Measurements from ENCODE around the gene EXOSC7. TPM values are rescaled to one million over a fixed set of nuclear protein-coding genes. Genes with fewer than 3 reads are reported as not detected.

Gene EXOSC7
- polyA plus RNA-seq, 1 donor from 2014 or later = 87.5 TPM

GRCh38 chr3:44981751-44982150 is 5.7 kb downstream of the EXOSC7 start:
- Histone ChIP-seq H3K27ac (ENCODE audit: low read length) (no peak overlapping the region), H3K9ac (ENCODE audit: low read length) (no peak overlapping the region), H3K9me2 (ENCODE audit: insufficient read depth, low read length) (no peaks in the 10 kb centered on the region), H4K20me1 (ENCODE audit: insufficient read depth) (no peaks in the 10 kb centered on the region), H3K4me2 (ENCODE audit: low read length) (no peak overlapping the region), H3F3A (ENCODE audit: insufficient read depth, low read length, poor library complexity, severe bottlenecking) (no peaks in the 10 kb centered on the region), H3K79me2 (replicated peaks; ENCODE audit: insufficient read depth, low read length) (peaks cover 34% of the 10 kb centered on the region), H3K27me3 (ENCODE audit: insufficient read depth, low read depth, low read length) (no peaks in the 10 kb centered on the region), H3K9me3 (ENCODE audit: low read length) (no peaks in the 10 kb centered on the region), H3K36me3 (ENCODE audit: insufficient read depth, low read length) (no peaks in the 10 kb centered on the region), H3K4me3 (ENCODE audit: low read length) (no peak overlapping the region), H2AFZ (ENCODE audit: low read depth, low read length) (no peak overlapping the region)
- TF ChIP-seq CTCF (IDR thresholded peaks at IDR 0.05; ENCODE audit: poor library complexity, severe bottlenecking) (no peak), EZH2 (IDR thresholded peaks at IDR 0.05; ENCODE audit: borderline replicate concordance, insufficient read depth, low read length, poor library complexity, severe bottlenecking) (no peak), RAD21 (conservative IDR thresholded peaks at IDR 0.05) (no peak), TAF1 (IDR thresholded peaks at IDR 0.05; ENCODE audit: low read depth) (no peak), MXI1 (conservative IDR thresholded peaks at IDR 0.05; ENCODE audit: poor library complexity, severe bottlenecking) (no peak), SMC3 (conservative IDR thresholded peaks at IDR 0.05; ENCODE audit: poor library complexity) (no peak), POLR2AphosphoS5 (IDR thresholded peaks at IDR 0.05) (no peak), EP300 (conservative IDR thresholded peaks at IDR 0.05; ENCODE audit: poor library complexity, severe bottlenecking) (no peak)
- TF ChIP-seq, protein P1, sequence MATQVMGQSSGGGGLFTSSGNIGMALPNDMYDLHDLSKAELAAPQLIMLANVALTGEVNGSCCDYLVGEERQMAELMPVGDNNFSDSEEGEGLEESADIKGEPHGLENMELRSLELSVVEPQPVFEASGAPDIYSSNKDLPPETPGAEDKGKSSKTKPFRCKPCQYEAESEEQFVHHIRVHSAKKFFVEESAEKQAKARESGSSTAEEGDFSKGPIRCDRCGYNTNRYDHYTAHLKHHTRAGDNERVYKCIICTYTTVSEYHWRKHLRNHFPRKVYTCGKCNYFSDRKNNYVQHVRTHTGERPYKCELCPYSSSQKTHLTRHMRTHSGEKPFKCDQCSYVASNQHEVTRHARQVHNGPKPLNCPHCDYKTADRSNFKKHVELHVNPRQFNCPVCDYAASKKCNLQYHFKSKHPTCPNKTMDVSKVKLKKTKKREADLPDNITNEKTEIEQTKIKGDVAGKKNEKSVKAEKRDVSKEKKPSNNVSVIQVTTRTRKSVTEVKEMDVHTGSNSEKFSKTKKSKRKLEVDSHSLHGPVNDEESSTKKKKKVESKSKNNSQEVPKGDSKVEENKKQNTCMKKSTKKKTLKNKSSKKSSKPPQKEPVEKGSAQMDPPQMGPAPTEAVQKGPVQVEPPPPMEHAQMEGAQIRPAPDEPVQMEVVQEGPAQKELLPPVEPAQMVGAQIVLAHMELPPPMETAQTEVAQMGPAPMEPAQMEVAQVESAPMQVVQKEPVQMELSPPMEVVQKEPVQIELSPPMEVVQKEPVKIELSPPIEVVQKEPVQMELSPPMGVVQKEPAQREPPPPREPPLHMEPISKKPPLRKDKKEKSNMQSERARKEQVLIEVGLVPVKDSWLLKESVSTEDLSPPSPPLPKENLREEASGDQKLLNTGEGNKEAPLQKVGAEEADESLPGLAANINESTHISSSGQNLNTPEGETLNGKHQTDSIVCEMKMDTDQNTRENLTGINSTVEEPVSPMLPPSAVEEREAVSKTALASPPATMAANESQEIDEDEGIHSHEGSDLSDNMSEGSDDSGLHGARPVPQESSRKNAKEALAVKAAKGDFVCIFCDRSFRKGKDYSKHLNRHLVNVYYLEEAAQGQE (IDR thresholded peaks at IDR 0.05; ENCODE audit: borderline replicate concordance) = no peak

DNA sequence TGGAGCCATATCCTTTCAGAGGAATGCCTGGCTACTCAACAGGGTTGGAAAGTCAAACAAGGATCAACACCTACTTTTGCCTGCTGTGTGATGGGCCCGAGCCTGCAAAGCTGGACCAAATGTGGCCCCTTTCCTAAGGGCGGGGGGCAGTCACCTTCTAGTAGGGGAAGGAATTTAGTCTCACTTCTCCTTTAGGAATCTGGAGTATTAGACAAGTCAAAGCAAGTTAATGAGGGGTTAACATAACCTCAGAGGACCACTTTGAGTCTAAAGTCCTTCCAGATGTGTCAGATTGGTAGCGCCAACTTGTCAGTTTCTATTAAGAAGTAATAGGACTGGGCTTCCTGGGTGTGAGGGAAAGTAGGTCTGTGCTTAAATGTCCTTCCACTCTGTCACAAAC is 6.8 kb downstream of the EXOSC7 start:
- H3K79me2 ChIP-seq (replicated peaks; ENCODE audit: insufficient read depth, low read length) = peaks cover 29% of the 10 kb centered on the region
- no peaks in the 10 kb centered on the region for H3F3A ChIP-seq (ENCODE audit: insufficient read depth, low read length, poor library complexity, severe bottlenecking)
- no peak overlapping the region for H3K9ac ChIP-seq (ENCODE audit: low read length)
- H4K20me1 ChIP-seq (ENCODE audit: insufficient read depth) = no peaks in the 10 kb centered on the region
- H3K4me3 ChIP-seq (ENCODE audit: low read length) = no peak overlapping the region
- TF ChIP-seq TAF1 (IDR thresholded peaks at IDR 0.05; ENCODE audit: low read depth) (no peak), RAD21 (conservative IDR thresholded peaks at IDR 0.05) (no peak), POLR2AphosphoS5 (IDR thresholded peaks at IDR 0.05) (no peak), CTCF (IDR thresholded peaks at IDR 0.05; ENCODE audit: poor library complexity, severe bottlenecking) (no peak), EZH2 (IDR thresholded peaks at IDR 0.05; ENCODE audit: borderline replicate concordance, insufficient read depth, low read length, poor library complexity, severe bottlenecking) (no peak), MXI1 (conservative IDR thresholded peaks at IDR 0.05; ENCODE audit: poor library complexity, severe bottlenecking) (no peak), EP300 (conservative IDR thresholded peaks at IDR 0.05; ENCODE audit: poor library complexity, severe bottlenecking) (no peak), SMC3 (conservative IDR thresholded peaks at IDR 0.05; ENCODE audit: poor library complexity) (no peak)
- TF ChIP-seq, protein P1 (IDR thresholded peaks at IDR 0.05; ENCODE audit: borderline replicate concordance) = no peak
- H3K36me3 ChIP-seq (ENCODE audit: insufficient read depth, low read length) = no peaks in the 10 kb centered on the region
- no peaks in the 10 kb centered on the region for H3K9me3 ChIP-seq (ENCODE audit: low read length)
- H3K4me2 ChIP-seq (ENCODE audit: low read length) = no peak overlapping the region
- no peak overlapping the region for H2AFZ ChIP-seq (ENCODE audit: low read depth, low read length)
- no peaks in the 10 kb centered on the region for H3K9me2 ChIP-seq (ENCODE audit: insufficient read depth, low read length)
- no peak overlapping the region for H3K27ac ChIP-seq (ENCODE audit: low read length)
- no peaks in the 10 kb centered on the region for H3K27me3 ChIP-seq (ENCODE audit: insufficient read depth, low read depth, low read length)
